ELF-1 (cell line): ENCODE data around the gene KIF17.

ENCODE experiments used
- DNase-seq: peaks from one replicate; pipeline ENCODE4 v3.0.0-alpha.2; 2016; ENCODE audit warnings: low read depth, low spot score

The KIF17 gene

DNA sequence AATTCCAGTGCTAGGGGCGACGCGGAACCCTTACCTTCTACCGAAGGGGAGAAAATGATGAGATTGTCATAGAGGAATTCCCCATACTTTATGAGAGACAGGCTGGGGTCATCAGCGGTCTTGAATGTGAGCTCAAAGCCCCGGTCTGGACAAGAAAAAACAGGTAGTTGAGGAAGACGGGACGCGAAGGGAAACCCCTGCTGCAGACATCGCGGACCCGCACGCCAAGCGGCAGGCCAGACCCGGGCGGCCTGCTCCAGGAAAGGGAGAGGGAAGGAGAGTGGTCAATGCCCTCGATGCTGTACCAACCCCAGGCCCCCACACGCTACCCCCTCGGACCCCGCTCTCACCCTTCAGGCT, 57.0 kb downstream of the KIF17 start:
- DNase-seq = no peak

DNA sequence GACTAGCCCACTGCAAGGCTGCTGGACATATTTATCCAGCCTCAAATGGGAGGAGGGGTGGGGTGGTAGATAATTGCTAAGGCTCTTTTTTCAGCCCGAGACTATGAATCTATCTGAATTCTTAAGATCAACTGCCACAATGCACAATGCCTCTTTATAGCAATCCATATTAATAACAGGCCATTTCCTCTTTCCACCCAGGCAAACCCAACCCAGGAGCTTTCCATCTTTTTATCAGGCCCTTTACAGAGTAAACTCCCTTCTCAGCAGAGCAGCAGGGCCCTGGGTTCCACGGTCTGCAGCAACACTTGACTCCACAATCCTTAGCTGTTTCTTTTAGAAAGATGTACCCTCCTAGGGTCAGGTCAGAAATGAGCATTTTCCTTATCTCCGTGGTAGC, 57.4 kb downstream of the KIF17 start:
- no peak for DNase-seq

DNA sequence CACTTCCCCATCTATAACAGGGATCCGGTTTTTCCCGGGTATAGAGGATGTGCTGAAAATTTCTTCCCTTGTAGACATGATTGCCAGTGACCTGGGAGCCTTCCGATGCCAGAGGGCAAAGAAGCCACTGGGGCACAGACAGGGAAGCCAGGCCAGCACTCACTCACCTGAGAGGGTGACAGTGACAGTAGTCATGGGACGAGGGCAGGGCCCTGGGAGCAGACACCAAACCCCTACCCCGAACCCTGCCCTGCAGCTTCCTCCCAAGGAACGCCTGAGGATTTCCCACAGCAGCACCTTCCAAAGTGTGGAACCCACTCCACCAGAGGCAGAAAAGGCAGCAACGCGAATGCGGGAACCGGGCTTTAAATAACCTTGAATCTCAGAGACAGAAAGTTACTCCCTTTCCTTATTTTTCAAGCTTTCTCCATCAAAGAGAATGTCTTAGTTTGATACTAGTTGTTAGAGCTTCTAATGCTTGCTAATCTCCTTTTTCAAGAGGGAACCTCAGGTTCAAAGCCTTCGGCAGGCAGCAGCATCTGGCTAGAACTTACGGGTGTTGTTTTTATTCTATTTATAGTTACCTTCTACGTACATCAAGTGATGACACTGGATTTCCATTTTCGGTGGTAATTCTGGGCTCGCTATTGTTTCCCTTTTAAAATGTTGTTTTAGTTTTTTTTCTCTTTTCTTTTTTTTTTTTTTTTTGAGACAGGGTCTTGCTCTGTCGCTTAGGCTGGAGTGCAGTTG, 59.5 kb downstream of the KIF17 start:
- no peak for DNase-seq

DNA sequence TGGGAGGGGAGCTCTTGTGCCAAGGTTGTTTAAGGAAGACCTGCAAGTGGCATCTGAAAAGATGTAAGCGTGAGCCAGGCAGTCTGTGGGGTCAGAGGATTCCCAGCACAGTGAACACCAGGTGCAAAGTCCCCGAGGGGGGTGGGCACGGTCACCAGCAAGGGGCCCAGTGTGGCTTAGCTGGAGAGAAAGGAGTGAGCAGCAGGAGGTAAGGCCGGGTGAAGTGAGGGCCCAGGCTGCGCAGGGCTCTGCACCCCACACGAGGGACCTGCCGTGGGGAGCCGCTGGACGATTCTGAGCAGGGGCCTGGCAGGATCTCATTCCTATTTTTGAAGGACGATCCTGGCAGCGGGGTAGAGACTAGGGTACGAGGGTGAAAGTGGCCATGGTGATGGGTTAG, 60.8 kb downstream of the KIF17 start:
- DNase-seq = no peak

DNA sequence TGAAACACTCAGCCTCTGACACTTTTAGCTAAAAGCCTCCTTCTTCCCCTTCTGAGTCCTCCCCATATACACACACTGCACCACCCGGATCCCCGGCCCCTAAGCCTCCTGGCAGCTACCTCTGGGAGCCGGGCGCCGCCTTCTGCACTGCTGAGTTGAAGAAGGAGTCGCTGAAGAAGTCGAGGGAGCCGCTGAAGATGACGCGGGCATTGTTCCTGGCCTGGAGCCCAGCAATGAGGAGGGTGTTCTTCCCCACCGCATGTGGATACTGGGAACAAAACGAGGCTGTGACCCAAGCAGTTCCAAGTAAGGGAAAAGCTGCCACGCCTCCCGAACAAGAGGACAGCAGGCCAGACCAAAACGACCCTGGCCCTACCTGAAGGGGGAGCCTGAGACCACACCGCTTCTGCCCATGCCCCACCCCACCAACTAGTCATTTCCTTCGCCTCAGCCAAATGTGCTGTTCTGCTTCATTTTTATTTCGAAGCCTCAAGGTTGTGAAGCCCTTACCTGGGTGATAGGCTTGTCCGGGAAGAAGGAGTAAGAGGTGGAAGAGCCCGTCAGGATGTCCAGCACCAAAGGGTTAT, 63.6 kb downstream of the KIF17 start:
- DNase-seq = peak; percentile 57

DNA sequence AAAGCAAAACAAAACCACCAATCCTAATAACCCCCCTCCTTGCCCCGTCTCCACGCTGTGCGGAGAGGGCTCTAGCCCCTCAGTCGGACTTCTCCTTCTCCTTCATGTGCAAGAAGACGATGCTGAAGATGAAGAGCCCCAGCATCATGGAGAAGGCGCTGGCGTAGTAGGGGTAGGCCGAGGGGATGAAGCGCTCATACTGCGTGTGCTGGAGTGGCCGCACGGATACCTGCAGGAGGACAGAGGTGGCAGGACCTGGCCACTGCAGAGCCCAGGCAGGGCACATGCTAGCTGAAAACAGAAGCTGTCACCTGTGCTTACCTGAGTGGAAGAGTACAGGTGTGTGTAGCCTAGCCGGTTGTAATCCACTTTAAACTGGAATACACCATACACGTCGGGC, 65.5 kb downstream of the KIF17 start:
- no peak for DNase-seq

DNA sequence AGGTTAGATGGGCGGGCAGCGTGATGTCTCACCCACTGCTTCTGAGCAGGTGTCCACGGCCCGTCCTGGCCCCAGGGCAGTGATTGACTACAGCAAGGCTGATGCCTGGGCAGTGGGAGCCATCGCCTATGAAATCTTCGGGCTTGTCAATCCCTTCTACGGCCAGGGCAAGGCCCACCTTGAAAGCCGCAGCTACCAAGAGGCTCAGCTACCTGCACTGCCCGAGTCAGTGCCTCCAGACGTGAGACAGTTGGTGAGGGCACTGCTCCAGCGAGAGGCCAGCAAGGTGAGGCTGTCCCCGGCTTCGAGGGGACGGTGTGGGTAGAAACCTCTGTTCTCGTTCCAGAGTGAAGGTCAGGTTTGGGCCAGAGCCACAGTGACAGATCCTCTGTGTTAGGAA, 68.9 kb downstream of the KIF17 start:
- no peak for DNase-seq

DNA sequence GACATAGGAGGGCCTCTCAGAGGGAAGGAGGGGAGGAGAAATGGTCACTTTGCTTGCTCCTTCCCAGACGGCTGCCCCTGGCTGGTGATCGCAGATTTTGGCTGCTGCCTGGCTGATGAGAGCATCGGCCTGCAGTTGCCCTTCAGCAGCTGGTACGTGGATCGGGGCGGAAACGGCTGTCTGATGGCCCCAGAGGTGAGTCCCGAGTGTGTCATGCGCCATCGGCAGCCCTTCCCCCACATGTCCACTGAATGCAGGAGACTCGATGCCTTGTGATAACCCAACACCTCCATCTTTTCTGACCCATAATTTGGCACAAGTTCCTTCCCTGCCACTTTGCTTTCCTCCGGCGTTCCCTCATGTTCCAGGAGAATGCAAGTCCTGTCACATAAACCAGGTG, 69.4 kb downstream of the KIF17 start:
- DNase-seq = no peak

DNA sequence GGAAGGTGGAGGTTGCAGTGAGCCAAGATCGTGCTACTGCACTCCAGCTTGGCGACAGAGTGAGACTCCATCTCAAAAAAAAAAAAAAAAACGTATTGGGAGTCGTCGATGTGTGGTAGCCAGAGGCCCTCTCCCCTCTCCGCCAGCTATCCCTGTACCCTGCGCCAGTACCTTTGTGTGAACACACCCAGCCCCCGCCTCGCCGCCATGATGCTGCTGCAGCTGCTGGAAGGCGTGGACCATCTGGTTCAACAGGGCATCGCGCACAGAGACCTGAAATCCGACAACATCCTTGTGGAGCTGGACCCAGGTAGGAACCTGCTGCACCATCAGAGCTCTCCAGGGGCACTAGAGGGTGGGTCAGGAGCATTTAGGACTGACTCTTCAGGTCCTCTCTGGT, 72.4 kb downstream of the KIF17 start:
- no peak for DNase-seq

DNA sequence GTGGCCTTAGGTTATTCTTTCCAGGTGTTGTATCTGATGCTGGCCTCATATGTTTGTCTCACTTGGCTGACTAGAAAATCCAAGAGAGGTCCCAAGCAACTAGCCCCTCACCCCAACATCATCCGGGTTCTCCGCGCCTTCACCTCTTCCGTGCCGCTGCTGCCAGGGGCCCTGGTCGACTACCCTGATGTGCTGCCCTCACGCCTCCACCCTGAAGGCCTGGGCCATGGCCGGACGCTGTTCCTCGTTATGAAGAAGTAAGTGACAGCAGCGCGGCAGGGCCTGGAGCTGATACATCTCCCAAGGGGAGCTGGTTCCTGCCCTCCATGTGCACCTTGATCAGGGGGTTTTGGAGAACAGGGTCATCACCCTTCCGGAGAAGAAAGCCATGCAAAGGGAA, 73.4 kb downstream of the KIF17 start:
- DNase-seq = no peak

DNA sequence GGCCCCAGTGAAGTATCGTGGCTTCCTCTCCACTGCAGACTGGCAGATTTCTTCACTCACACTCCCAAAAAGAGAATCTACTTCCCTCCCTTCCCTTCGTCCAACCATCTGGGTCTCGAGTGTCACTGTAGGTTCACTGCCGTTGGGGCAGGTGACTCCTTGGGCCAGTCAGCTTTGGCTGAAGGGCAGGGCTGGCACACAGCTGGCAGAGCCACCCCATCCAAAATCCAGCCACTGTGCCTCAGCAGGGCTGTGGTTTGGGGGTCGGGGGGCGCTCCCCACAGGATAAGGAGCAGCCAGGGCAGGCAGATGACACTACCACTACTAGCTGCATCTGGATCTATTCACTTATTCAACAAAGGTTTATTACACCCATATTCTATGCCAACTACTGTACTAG, 74.7 kb downstream of the KIF17 start:
- DNase-seq = no peak

DNA sequence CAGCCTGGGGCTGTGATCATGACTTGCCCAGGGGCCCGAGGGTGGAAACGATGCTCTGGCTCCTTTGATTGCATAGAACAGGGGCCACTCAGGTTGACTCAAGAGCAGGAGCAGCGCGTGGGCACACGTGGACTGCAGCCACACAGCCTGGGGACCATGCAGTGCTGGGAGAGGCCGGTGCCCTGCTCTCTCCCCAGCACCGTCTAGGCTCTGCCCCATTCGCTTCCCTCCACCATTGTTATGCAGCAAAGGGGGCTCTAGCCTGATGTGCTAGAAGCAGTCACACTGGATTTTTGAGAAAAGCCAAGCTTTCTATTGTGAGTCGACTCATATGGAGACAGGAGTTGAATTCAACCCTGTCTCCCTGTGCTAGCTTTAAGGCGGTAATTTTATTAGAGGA, 75.8 kb downstream of the KIF17 start:
- DNase-seq = no peak

DNA sequence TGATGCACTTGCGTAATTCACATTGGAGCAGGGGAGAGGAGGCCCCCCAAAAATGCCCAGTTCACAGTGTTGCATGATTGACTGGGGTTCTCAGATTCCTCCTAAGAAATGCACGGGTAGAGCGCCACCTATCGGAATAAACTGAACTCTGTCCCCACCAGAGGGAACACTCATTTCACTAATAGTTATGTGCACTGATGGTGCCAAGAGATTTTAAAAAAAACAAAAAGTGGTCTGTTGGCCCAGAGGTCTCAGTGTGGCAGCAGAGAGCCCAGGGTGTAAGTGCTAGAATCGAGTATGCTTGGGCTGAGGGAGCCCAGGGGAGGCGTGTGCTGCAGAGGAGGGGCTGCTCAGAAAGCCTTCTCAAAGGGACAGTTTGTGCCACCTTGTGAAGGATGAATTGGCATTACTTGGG, 77.6 kb downstream of the KIF17 start:
- peak; percentile 52 for DNase-seq

DNA sequence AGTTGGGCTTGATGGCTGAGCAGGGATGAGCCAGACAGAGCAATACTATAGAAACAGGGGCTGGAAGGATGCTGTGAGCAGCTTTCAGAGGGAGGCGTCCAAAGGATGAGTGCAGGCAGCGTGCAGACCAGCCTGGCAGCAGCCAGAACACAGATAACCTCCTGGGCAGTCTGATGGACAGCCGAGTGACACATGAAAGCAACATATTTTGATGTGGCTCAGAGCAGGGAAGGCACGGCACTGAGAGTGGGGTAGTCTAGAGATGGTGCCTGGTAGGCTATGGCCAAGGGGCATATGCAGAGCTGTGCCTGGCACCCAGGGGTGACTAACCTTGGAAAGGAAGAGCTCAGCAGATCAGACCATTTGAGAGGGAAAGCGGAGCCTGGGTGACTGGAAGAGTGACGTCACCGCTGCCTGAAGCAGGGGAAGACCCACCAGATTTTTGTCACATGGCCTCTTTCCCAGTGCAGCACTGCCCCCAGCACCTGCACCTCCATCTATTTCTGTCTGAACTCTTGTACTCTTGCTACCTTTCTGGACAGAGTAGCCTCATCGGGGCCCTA, 80.9 kb downstream of the KIF17 start:
- DNase-seq = no peak

DNA sequence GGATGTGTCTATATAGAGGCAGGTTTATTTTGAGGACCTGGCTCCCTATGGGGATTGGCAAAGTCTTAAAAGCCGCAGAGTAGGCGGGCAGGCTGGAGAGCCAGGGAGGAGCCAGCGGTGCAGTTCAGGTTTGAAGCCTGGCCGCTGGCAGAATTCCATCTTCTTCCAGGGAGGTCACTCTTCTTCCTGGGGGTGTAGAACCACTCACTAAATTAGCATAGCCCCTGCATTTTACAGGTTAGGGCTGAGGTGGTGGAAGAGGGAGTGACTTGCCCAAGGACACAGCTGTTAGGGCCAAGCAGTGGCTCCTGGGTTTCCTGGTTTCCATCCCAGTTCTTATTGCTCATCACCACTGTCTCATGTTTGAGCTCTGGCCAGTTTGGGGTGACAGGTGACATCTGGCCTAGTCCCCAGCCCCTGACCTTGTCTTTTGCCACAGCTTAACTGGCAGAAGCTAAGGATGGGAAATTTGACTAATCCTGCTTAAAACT, 83.2 kb downstream of the KIF17 start:
- peak; percentile 82 for DNase-seq

DNA sequence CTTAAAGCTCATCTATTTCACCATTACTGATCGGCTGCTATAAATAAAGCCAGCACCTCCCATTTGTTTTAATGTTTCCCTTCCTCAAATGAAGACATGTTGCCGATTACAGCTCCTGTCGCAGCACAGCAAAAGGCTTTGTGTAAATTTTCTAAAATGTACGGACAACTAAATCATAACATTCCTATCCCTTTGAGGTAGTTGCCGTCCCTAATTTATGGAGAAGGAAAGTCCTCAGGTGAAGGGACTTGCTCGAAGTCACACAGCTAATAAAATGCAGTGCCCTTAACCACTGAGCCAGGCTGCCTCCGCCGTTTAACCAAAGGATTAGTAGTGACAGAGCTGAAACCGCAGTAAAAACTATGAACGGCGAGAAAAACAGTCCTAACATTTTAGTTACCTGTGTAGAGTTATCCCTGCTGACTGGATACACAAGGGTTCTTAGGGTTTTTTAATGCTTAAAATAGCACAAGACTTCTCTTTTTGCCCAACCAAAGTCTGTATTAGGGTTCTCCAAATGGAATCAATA, 83.7 kb downstream of the KIF17 start:
- peak; percentile 53 for DNase-seq

DNA sequence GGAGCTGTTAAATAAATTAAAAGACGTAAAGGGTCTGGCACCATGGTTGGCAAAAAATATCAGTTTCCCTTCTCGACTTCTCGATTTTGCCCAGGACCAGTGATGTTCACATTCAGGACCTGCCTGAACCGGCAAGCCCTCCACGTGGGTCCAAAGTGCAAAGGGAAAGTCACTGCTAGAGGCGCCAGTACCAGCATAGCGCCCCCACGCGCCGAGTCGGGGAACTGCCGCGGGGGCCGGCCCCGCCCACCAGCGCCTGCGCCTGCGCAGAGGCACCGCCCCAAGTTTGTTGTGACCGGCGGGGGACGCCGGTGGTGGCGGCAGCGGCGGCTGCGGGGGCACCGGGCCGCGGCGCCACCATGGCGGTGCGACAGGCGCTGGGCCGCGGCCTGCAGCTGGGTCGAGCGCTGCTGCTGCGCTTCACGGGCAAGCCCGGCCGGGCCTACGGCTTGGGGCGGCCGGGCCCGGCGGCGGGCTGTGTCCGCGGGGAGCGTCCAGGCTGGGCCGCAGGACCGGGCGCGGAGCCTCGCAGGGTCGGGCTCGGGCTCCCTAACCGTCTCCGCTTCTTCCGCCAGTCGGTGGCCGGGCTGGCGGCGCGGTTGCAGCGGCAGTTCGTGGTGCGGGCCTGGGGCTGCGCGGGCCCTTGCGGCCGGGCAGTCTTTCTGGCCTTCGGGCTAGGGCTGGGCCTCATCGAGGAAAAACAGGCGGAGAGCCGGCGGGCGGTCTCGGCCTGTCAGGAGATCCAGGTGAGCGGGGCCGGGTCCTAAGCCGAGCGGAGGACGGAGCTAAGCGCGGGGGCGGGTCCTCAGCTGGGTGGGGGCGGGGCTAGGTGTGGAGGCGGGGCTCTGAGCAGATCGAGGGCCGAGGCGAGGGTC, 84.4 kb downstream of the KIF17 start, which contains the start of gene PINK1:
TSS of gene PINK1 (plus strand) at position 269 of the 875 bp plus-strand sequence. CDS start at position 360, 91 bp downstream.
- DNase-seq = peak; percentile 97

DNA sequence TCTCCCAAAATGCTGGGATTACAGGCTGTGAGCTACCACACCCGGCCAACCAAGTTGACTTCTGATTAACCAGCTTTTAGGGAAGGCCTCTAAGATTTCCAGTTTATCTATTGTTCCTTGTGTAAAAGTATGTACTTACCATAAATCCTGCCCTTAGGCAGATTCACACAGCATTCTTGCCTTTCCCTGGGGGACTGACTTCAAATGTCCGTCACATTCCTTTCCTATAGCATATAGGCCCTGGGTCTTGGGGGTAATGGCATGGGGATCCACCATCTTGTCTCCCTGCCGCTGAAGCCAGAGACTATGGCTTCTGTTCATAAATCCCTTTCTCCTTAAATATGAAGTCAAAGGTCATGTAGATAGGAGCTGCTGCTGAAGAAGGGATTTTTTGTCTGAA, 85.4 kb downstream of the KIF17 start:
- peak; percentile 66 for DNase-seq

DNA sequence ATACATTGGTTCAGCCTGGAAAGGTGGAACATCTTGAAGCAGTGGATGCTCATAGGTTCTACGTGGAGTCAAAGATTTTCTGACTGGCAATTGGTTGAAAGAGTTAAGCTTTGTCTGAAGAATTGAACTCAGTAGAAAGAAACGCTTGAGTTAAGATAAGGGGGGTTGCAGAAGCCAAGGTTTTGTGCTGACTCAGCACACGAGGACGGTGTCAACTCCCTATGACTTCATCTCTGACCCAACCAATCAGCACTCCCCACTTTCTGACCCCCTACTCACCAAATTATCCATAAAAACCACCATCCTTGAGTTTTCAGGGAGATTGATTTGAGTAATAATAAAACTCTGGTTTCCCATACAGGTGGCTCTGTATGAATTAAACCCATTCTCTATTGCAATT, 87.1 kb downstream of the KIF17 start:
- no peak for DNase-seq

DNA sequence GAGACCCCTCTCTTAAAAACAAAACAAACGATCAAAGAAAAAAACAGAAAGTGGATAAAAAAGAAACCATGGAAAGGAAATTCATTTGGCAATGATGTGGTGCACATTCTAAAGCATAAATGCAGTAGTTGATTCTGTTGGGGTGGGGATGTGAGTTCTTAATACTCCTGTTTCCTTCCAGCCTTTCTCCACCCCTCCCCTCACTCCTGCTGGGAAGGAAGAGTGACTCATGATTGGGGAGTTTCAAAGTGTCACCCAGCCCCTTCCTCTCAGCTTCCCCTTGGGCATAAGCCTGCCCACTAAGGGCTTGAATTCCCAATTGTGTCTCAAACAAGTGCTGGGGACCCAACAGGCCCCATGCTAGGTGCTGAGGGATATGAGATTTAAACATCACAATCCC, 91.3 kb downstream of the KIF17 start:
- no peak for DNase-seq

DNA sequence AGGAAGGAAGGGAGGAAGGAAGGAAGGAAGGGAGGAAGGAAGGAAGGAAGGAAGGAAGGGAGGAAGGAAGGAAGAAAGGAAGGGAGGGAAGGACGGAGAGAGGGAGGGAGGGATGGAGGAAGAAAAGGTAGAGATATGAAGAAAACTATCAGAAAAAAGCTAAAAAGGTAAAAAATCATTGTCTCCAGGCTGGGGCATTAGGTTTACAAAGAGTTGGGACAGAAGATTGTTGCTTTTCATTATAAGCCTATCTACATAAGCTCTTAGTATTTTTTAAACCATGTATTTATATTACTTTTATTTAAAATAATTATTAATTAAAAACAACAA, 91.7 kb downstream of the KIF17 start:
- no peak for DNase-seq
